Measurements from ENCODE around the gene BCL11B.

BCL11B gene

DNA sequence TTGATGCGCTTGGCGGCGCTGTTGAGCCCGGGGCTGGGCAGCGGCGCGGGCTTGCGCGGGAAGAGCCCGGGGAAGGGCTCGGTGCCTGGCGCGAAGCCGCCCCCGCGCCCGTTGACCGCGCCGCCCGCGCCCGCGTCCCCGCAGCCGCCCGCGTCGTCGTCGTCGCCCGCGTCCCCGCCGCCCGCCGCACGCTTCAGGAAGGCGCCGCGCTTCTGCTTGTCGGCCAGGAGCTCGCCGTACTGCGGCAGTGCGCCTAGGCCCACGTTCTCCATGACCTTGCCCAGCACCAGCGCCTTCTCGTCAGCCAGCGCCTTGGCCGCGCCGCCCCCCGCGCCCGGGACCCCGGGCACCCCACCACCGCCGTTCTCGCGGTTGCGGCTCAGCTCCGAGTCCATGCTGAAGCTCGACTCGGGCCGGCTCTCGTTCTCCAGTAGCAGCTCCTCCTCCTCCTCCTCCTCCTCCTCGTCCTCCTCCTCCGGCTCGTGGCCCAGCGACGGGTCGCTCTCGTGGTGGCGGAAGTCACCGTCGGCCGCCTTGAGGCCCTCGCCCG, 97.2 kb downstream of the BCL11B start:
- TF ChIP-seq GATA2 (IDR thresholded peaks at IDR 0.05; ENCODE audit: low read depth, low read length): no peak
- TF ChIP-seq GATA3 (IDR thresholded peaks at IDR 0.05; ENCODE audit: low read depth, low read length): no peak

GRCh38 chr14:99174081-99174769, 97.8 kb downstream of the BCL11B start:
- TF ChIP-seq GATA3 (IDR thresholded peaks at IDR 0.05; ENCODE audit: low read depth, low read length): no peak
- no peak for TF ChIP-seq GATA2 (IDR thresholded peaks at IDR 0.05; ENCODE audit: low read depth, low read length)

DNA sequence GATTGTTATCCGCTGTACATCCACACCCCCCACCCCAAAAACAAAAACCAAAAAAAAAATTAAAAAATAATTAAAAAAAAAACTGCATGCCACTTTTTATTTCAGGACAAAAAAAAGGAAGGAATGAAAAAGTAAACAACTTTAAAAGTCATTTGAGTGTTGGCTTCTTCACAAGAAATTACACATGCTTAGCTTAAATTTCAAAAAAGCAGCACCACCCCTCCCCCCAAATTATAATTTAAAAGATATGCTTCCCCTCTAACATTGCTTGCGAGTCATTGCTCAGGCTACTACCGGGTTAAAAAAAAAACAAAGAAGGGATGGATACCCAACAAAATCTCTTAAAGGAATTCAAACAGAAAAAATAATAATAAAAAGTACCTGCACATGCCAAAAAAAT, 98.5 kb downstream of the BCL11B start:
- TF ChIP-seq GATA3 (IDR thresholded peaks at IDR 0.05; ENCODE audit: low read depth, low read length): no peak
- TF ChIP-seq GATA2 (IDR thresholded peaks at IDR 0.05; ENCODE audit: low read depth, low read length): no peak

DNA sequence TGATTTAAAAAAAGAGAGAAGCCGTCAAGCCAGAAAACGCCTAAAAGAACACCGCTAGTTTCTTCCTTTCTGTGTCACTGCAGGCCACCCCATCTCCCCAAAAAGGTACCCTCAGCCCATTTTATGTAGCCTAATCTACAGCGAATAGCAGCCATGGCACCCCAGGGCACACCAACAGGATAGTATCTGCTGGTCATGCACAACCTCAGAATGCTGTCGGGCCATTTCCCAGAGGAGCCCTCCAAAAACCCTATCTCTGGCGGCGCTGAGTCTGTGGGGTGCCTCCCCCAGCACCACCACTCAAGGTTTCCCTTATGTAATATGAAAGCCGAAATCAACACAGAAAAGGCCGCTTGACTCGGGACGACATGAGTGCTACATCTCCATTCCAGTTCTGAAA, 98.9 kb downstream of the BCL11B start:
- TF ChIP-seq GATA3 (IDR thresholded peaks at IDR 0.05; ENCODE audit: low read depth, low read length): no peak
- no peak for TF ChIP-seq GATA2 (IDR thresholded peaks at IDR 0.05; ENCODE audit: low read depth, low read length)

DNA sequence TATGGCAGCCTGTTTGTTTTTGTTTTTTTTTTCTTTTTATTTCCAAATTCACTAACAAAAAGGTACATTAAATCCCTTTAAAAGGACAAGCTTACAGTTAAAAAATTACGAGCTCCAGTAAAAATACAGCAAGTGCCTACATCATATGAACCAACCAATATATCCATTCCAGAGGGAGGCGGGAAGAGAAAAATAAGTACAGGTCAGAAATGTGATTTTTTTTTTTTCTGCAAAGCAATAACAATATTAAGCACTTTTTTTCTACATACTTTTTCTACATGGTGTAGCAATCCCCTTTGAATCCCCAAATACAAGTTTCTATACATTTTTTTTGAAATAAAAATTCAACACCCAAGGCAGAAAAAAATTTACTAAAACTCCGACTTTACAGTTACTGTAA, 100.6 kb downstream of the BCL11B start:
- TF ChIP-seq GATA3 (IDR thresholded peaks at IDR 0.05; ENCODE audit: low read depth, low read length) (no peak), GATA2 (IDR thresholded peaks at IDR 0.05; ENCODE audit: low read depth, low read length) (no peak)

DNA sequence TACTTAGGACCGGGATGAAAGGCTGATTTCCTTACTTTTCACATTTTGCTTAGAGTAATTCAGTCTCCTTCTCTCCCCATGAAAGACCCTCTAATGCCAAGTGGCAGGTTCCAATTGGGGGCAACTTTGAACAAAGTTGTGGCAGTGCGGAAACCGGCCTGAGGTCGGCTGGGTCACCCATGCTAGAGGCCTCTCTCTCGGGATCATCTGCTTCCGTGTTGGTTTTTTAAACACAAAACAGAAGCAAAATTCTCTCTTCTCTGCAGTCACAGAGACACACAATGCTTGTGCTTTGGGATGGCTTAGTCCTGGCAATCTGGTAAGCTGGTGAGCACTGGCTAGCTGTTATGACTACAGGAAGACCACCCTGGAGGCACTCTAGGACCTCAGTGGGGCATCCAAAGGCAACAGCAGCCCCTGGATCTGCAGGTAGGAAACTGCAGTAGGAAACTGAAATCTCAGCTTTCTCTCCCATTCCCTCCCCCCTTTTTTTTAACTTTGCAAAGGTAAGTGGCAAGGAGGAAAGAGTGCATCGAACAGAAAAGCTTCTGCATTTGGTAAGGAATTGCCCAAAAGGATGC, 102.1 kb downstream of the BCL11B start:
- TF ChIP-seq GATA3 (IDR thresholded peaks at IDR 0.05; ENCODE audit: low read depth, low read length): no peak
- TF ChIP-seq GATA2 (IDR thresholded peaks at IDR 0.05; ENCODE audit: low read depth, low read length): no peak

DNA sequence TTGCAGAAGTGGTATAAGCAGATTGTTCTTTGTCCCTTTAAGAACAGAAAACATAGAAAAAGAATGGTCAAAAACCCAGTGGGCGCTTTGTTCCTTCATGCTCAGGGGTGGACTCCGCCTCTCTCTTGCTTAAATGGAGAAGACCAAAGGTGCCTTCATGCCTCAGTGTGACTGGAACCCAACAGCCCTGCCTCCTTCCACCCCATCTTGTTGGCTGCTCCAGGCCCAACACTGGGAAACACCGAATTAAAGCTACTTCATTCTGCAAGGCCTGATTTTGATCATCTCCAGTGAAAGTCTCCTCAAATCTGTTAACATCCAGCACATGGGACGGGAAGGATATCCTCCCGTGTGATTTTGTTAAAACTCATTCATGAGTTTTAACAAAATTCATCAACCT, 103.7 kb downstream of the BCL11B start:
- TF ChIP-seq GATA3 (IDR thresholded peaks at IDR 0.05; ENCODE audit: low read depth, low read length): no peak
- TF ChIP-seq GATA2 (IDR thresholded peaks at IDR 0.05; ENCODE audit: low read depth, low read length): no peak

GRCh38 chr14:99166506-99166905, 105.5 kb downstream of the BCL11B start:
- TF ChIP-seq GATA3 (IDR thresholded peaks at IDR 0.05; ENCODE audit: low read depth, low read length): no peak
- TF ChIP-seq GATA2 (IDR thresholded peaks at IDR 0.05; ENCODE audit: low read depth, low read length): no peak

- no peak for TF ChIP-seq GATA2 (IDR thresholded peaks at IDR 0.05; ENCODE audit: low read depth, low read length)
- no peak for TF ChIP-seq GATA3 (IDR thresholded peaks at IDR 0.05; ENCODE audit: low read depth, low read length)
Measured at GRCh38 chr14:99164712-99165111, 107.3 kb downstream of the BCL11B start.

DNA sequence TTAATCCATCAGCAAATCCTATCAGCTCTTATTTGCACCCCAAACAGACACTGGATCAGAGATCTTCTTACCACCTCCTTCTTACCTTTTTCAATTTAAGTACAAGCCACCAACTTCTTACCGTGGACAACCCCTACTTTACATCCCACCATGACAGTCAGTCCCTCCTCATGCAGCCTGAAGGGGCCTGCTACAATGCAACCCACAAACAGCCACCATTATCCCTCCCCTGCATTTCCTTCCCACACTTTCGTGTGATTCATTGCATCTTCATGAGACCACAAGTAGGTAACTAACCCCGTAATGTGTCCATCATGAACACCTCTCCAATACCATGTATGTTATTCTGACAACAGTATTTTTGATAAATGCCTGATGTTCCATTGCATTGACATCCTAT, 108.6 kb downstream of the BCL11B start:
- TF ChIP-seq GATA2 (IDR thresholded peaks at IDR 0.05; ENCODE audit: low read depth, low read length) (no peak), GATA3 (IDR thresholded peaks at IDR 0.05; ENCODE audit: low read depth, low read length) (no peak)

- no peak for TF ChIP-seq GATA2 (IDR thresholded peaks at IDR 0.05; ENCODE audit: low read depth, low read length)
- TF ChIP-seq GATA3 (IDR thresholded peaks at IDR 0.05; ENCODE audit: low read depth, low read length): no peak
Measured at GRCh38 chr14:99159341-99160340, 112.4 kb downstream of the BCL11B start.

DNA sequence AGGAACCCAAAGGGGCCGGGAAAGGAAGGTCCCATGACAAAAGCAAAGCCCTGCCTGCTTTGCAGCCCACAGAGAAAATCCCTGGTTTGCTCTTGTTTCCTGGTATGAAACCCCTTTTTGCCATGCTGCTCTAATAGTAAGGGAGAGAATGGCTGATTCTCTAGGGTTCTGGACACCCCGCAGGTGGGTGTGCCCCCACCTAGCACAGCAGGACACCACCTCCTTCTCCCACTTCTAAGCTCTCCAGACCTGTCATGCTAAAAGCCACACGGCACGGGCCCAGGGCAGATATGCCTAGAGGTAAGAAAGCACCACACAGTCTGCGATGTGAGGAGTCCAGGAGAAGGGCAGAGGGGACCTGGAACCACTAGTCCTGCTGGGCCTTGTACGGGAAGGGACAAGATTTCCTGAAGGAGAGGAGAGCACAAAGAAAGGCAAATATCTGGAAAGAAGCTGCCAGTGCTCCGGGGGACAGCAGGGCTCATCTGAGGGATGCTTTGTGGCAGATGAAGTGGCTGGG, 113.3 kb downstream of the BCL11B start:
- no peak for TF ChIP-seq GATA2 (IDR thresholded peaks at IDR 0.05; ENCODE audit: low read depth, low read length)
- TF ChIP-seq GATA3 (IDR thresholded peaks at IDR 0.05; ENCODE audit: low read depth, low read length): no peak

GRCh38 chr14:99158150-99158549, 113.8 kb downstream of the BCL11B start:
- TF ChIP-seq GATA3 (IDR thresholded peaks at IDR 0.05; ENCODE audit: low read depth, low read length) (no peak), GATA2 (IDR thresholded peaks at IDR 0.05; ENCODE audit: low read depth, low read length) (no peak)

GRCh38 chr14:99157676-99158075, 114.3 kb downstream of the BCL11B start:
- TF ChIP-seq GATA3 (IDR thresholded peaks at IDR 0.05; ENCODE audit: low read depth, low read length) (no peak), GATA2 (IDR thresholded peaks at IDR 0.05; ENCODE audit: low read depth, low read length) (no peak)

Data from SH-SY5Y (cell line).